EH (cell line): ENCODE results near the gene DCDC1.
"Not testable (repeated sequence)": the region's sequence is repeated elsewhere in the genome, so short reads cannot be mapped to it uniquely, and the experiment has no call there.

Source experiments
- DNase-seq: peaks from one replicate; pipeline ENCODE4 v3.0.0-alpha.2; 2015; ENCODE audit warnings: low read depth

DCDC1 gene

GRCh38 chr11:31326470-31327148 is 42.9 kb downstream of the DCDC1 start:
- DNase-seq: no peak

GRCh38 chr11:31325160-31325559 is 44.4 kb downstream of the DCDC1 start:
- DNase-seq: peak; percentile 47

- no peak for DNase-seq
These were observed 46.4 kb downstream of the DCDC1 start for GRCh38 chr11:31323145-31323544.

GRCh38 chr11:31321494-31321893 is 48.0 kb downstream of the DCDC1 start:
- not testable (repeated sequence) for DNase-seq

- no peak for DNase-seq
These were observed 65.8 kb downstream of the DCDC1 start for GRCh38 chr11:31303644-31304180.

- DNase-seq: no peak
These were observed 67.7 kb downstream of the DCDC1 start for GRCh38 chr11:31301549-31302510.

- no peak for DNase-seq
These were observed 74.2 kb downstream of the DCDC1 start for GRCh38 chr11:31295308-31295707.

GRCh38 chr11:31273527-31273926 is 96.0 kb downstream of the DCDC1 start:
- DNase-seq: not testable (repeated sequence)

- DNase-seq: no peak
These were observed 101.8 kb downstream of the DCDC1 start for GRCh38 chr11:31267720-31268119.

GRCh38 chr11:31264834-31265233 is 104.7 kb downstream of the DCDC1 start:
- no peak for DNase-seq

GRCh38 chr11:31262761-31263160 is 106.8 kb downstream of the DCDC1 start:
- DNase-seq: peak; percentile 75

- no peak for DNase-seq
These were observed 109.7 kb downstream of the DCDC1 start for GRCh38 chr11:31259797-31260196.

- peak; percentile 14 for DNase-seq
These were observed 115.1 kb downstream of the DCDC1 start for GRCh38 chr11:31254415-31254814.

GRCh38 chr11:31248768-31249167 is 120.8 kb downstream of the DCDC1 start:
- no peak for DNase-seq

- DNase-seq: no peak
These were observed 122.2 kb downstream of the DCDC1 start for GRCh38 chr11:31247321-31247720.

- DNase-seq: peak; percentile 15
These were observed 122.9 kb downstream of the DCDC1 start for GRCh38 chr11:31246451-31247165.

GRCh38 chr11:31243706-31244105 is 125.8 kb downstream of the DCDC1 start:
- DNase-seq: no peak

GRCh38 chr11:31240340-31240904 is 129.1 kb downstream of the DCDC1 start:
- DNase-seq: peak; percentile 30

GRCh38 chr11:31237819-31238760 is 131.4 kb downstream of the DCDC1 start:
- peak; percentile 3 for DNase-seq

GRCh38 chr11:31236143-31236542 is 133.4 kb downstream of the DCDC1 start:
- DNase-seq: peak; percentile 8

GRCh38 chr11:31233425-31233824 is 136.1 kb downstream of the DCDC1 start:
- no peak for DNase-seq
